Measurements from ENCODE around the gene DOCK1.

The DOCK1 gene

DNA sequence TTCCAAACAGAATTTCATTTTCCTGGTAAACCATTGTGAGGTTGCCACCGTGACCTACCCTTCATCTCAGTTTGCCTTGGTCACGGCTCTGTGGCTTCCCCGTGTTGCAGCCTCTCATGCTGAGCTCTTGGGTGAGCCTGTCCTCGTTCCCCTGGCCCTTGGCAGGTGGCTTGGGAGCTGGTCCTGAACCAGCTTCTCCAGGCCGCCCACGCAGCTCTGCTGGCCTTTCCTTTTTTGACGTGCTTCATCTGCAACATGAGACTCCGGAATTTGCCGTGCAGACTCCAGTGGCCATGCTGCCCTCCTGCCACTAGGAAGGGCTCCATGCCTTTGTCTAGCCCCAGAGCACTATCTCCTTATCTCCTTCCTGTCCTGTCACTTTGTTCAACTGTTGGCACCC, 550.9 kb downstream of the DOCK1 start:
- Mint-ChIP-seq H3K27ac (no peak overlapping the region), H3K27me3 (peaks cover 0 to 10% of the 10 kb centered on the region in 2 donors), H3K9me3 (peaks cover 6 to 9% of the 10 kb centered on the region in 2 donors), H3K4me1 (ENCODE audit: low read depth in 2 of 2) (peaks cover 0 to 3% of the 10 kb centered on the region in 2 donors), H3K36me3 (ENCODE audit: insufficient read depth) (peaks cover 5% of the 10 kb centered on the region), H3K4me3 (no peak overlapping the region)
- DNase-seq (no peak), ATAC-seq (replicated peaks) (no peak)

DNA sequence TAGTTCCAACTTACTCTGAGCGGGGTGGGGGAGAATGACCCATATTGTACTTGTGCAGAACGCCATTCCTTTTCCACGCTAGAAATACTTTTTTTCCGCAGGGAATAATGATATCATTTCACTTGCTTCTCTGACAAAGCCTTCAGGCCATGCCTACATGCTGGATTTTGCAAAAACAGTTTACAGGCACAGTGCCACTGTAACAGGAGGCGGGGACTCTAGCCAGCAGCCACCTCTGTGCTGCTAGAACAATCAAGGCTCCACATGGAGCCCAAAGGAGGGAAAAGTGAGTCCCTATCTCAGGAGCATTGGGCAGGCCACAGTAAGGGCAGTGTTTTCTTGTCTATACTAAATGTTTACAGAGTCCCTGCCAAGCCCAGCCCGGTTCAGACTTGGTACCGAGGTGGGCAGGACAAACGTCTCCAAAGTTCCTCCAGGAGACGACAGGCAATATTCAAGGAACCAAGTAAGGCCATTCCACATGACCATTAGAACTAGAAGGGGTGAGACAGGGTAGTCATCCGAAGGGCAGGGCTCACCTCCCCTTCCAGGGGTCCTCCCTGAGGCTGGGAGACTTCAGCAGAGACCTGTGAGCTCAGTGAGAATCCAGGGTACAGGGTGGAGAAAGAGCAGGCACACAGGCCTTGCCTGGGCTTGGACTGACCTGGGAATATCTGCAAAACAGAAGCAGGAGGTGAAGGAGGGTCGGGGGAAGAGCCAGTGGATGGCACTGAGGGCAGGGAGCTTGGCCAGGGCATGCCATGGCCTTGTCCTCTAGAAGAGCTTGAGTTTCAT, 553.0 kb downstream of the DOCK1 start:
- DNase-seq (no peak), ATAC-seq (replicated peaks) (no peak)
- H3K4me3 Mint-ChIP-seq = no peak overlapping the region
- peaks cover 0 to 10% of the 10 kb centered on the region in 2 donors for H3K27me3 Mint-ChIP-seq
- peaks cover 5% of the 10 kb centered on the region for H3K36me3 Mint-ChIP-seq (ENCODE audit: insufficient read depth)
- no peak overlapping the region for H3K27ac Mint-ChIP-seq
- H3K4me1 Mint-ChIP-seq (ENCODE audit: low read depth in 2 of 2) = peaks cover 0 to 3% of the 10 kb centered on the region in 2 donors
- H3K9me3 Mint-ChIP-seq = peaks cover 6 to 9% of the 10 kb centered on the region in 2 donors

DNA sequence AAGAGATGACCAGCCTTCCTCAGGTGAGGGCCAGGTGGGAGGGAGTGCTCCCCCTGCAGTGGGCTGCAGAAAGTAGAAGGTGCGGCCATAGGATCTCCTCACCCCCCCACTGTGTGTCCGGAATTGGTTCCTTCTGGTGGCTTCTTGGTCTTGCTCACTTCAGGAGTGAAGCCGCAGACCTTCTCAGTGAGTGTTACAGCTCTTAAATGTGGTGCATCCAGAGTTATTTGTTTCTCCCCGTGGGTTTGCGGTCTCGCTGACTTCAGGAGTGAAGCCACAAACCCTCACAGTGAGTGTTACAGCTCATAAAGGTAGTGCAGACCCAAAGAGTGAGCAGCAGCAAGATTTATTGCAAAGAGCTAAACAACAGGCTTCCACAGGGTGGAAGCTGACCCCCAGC, 553.6 kb downstream of the DOCK1 start:
- no peak for DNase-seq
- no peak overlapping the region for H3K27ac Mint-ChIP-seq
- ATAC-seq (replicated peaks) = no peak
- peaks cover 5% of the 10 kb centered on the region for H3K36me3 Mint-ChIP-seq (ENCODE audit: insufficient read depth)
- peaks cover 6 to 9% of the 10 kb centered on the region in 2 donors for H3K9me3 Mint-ChIP-seq
- H3K27me3 Mint-ChIP-seq = peaks cover 0 to 16% of the 10 kb centered on the region in 2 donors
- H3K4me3 Mint-ChIP-seq = no peak overlapping the region
- H3K4me1 Mint-ChIP-seq (ENCODE audit: low read depth in 2 of 2) = peaks cover 0 to 3% of the 10 kb centered on the region in 2 donors

DNA sequence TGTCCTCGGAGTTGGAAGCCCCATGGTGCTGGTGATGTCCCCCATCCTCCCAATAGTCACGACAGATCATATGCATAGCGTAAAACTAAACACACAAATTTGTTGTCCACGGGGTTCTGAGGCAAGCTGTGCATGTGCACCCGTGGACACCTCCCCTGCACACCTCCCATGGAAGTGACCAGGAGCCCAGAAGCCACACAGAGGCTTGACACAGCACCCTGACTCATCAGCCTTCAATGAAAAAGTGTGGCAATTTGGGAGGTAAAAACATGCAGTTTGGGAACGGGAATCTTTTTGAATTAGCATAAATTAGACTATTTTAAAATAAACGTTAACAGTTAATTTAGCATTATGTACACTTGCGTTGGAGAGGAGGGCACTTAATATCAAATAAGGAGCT, 554.7 kb downstream of the DOCK1 start:
- Mint-ChIP-seq H3K36me3 (ENCODE audit: insufficient read depth) (peaks cover 5% of the 10 kb centered on the region), H3K4me3 (no peak overlapping the region), H3K27me3 (peaks cover 0 to 24% of the 10 kb centered on the region in 2 donors), H3K4me1 (ENCODE audit: low read depth in 2 of 2) (peaks cover 0 to 3% of the 10 kb centered on the region in 2 donors), H3K27ac (no peak overlapping the region), H3K9me3 (peaks cover 6 to 9% of the 10 kb centered on the region in 2 donors)
- no peak for DNase-seq
- no peak for ATAC-seq (replicated peaks)

DNA sequence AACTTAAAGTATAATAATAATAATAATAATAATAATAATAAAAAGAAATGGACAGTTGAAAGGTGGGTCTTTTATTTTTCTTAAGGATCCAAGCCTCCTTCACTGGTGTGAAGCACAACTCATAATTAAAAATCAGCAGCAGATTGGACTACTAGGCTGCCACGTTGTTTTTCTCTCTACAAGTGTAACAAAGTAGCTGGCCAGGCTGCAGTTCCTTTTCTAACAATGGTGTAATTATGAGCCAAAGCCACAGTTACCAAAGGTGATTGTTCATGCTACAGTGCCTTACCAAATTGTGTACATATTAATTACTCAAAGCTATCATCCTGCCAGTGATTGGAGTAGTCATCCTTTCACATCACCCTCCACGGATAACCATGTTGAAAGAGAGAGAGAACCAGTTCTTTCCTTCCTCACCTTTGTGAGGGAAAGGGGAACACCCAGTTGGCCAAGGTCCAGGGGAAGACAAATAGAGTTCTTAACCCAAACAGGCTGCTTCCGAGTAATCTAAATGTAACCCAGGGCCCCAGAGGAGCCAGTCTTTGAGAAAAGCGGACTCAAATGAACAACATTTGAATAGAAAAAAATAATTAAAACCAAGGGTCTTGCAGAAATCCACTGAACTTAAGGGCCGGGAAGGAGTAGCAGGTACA, 557.5 kb downstream of the DOCK1 start:
- ATAC-seq (replicated peaks) (no peak), DNase-seq (no peak)
- H3K9me3 Mint-ChIP-seq = peaks cover 0 to 5% of the 10 kb centered on the region in 2 donors
- H3K4me1 Mint-ChIP-seq (ENCODE audit: low read depth in 2 of 2) = peaks cover 0 to 3% of the 10 kb centered on the region in 2 donors
- H3K4me3 Mint-ChIP-seq = no peak overlapping the region
- peaks cover 0 to 13% of the 10 kb centered on the region in 2 donors for H3K27me3 Mint-ChIP-seq
- H3K27ac Mint-ChIP-seq = no peak overlapping the region
- peaks cover 5% of the 10 kb centered on the region for H3K36me3 Mint-ChIP-seq (ENCODE audit: insufficient read depth)

DNA sequence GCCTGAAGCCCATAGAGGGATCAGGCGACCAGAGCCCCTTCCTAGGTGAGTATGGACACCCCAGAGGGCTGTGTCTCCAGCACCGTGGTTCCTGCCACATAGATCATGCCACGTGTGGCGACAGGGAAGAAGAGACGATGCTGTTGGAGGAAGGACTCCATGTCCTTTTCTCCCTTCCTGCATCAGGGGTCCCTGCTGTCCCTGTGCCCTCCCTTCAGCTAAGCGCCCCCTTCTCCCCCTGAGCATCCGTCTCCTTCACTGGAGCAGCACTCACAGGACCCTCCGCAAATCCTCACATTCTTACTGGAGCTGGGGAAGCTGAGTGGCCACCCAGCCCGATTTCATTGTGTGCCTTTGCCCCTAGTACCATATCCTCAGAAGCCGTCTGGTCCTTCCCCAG, 558.3 kb downstream of the DOCK1 start:
- H3K4me3 Mint-ChIP-seq = no peak overlapping the region
- no peak overlapping the region for H3K27ac Mint-ChIP-seq
- no peak for ATAC-seq (replicated peaks)
- no peaks in the 10 kb centered on the region for H3K4me1 Mint-ChIP-seq (ENCODE audit: low read depth in 2 of 2)
- no peak for DNase-seq
- H3K36me3 Mint-ChIP-seq (ENCODE audit: insufficient read depth) = peaks cover under 1% of the 10 kb centered on the region
- H3K27me3 Mint-ChIP-seq = peaks cover 0 to 14% of the 10 kb centered on the region in 2 donors
- H3K9me3 Mint-ChIP-seq = peaks cover 0 to 2% of the 10 kb centered on the region in 2 donors

DNA sequence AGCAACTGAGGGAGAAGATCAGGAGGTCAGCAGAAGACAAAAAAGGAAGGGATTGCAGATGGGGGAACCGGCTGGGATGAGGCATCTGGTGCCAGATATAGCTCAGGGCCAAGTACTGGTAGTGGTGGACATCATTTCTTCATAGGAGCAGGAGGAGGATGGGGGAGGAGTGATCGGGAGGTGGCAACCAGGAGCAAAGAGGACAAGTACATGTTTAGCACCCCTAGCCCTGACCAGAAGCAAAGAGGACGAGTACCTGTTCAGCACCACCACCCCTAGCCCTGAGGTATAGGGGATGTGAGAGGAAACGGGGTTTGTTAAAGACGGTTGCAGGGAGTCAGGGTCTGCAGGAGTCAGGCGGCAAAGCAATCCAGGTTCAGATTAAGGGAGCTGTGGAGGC, 559.3 kb downstream of the DOCK1 start:
- Mint-ChIP-seq H3K9me3 (peaks cover 0 to 2% of the 10 kb centered on the region in 2 donors), H3K27ac (no peak overlapping the region), H3K4me1 (ENCODE audit: low read depth in 2 of 2) (no peaks in the 10 kb centered on the region), H3K27me3 (peaks cover 0 to 24% of the 10 kb centered on the region in 2 donors), H3K4me3 (no peak overlapping the region), H3K36me3 (ENCODE audit: insufficient read depth) (no peaks in the 10 kb centered on the region)
- DNase-seq = no peak
- no peak for ATAC-seq (replicated peaks)

DNA sequence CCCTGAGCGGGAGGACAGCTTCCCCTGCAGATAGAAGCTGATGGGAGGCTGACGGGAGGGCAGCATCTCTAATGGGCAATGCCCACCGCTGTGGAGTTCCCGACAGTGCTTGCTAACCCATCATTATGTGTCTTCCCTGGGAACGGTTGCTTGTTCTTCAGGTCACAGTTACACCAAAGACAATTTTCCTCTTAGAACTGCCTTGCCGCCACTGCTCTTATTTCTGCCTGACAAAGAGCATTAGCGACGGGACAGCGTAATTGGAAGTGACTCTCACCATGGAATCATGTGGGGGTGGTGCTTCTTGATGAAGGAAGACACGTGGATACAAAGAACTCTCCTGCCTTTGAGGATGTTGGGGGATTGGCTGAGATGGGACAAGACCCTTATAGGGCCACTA, 562.6 kb downstream of the DOCK1 start:
- no peak overlapping the region for H3K27ac Mint-ChIP-seq
- H3K36me3 Mint-ChIP-seq (ENCODE audit: insufficient read depth) = no peaks in the 10 kb centered on the region
- H3K4me3 Mint-ChIP-seq = no peak overlapping the region
- ATAC-seq (replicated peaks) = no peak
- DNase-seq = no peak
- H3K27me3 Mint-ChIP-seq = peaks cover 11 to 47% of the 10 kb centered on the region in 2 donors
- H3K9me3 Mint-ChIP-seq = peaks cover 0 to 2% of the 10 kb centered on the region in 2 donors
- H3K4me1 Mint-ChIP-seq (ENCODE audit: low read depth in 2 of 2) = no peaks in the 10 kb centered on the region

DNA sequence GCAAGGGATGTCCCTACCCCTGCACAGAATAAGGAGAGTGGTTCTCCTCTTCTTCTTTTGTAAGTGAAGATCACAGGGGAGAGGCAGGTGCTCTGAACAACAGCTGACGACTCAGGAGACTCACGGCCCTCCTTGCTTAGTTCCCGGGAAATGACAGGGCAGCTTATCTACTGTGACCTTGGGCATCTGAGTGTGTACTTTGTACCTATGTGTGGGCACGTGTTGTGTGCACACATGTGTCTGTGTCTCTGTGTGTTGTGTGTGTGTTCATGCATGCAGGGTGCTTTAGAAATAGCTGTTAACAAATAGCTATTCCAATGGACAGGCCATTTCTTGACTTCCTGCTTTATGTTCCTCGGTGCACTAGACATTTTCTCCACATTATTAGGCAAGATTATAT, 563.4 kb downstream of the DOCK1 start:
- Mint-ChIP-seq H3K9me3 (peaks cover 0 to 2% of the 10 kb centered on the region in 2 donors), H3K36me3 (ENCODE audit: insufficient read depth) (no peaks in the 10 kb centered on the region), H3K27ac (no peak overlapping the region), H3K27me3 (peaks cover 11 to 43% of the 10 kb centered on the region in 2 donors), H3K4me3 (no peak overlapping the region), H3K4me1 (ENCODE audit: low read depth in 2 of 2) (no peaks in the 10 kb centered on the region)
- no peak for DNase-seq
- no peak for ATAC-seq (replicated peaks)

DNA sequence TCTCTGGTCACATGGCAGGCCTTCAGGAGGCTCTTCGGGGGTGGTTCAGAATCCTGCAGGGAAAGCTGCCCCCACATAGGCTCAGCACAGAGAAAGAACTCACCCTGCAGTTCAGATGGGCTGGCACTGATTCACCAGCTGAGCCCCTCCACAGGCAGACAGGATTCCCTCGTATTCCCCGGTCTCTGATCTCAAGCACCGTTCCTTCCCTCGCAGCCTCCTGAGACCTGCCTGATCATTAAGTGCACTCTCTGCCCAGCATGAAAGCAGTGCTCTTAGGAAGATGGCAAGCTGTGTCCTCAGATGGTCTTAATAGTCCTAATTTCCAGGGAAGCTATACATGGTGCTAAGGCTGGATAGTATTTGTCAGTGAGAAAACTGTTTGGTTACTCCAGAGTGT, 565.7 kb downstream of the DOCK1 start:
- ATAC-seq (replicated peaks) (no peak), DNase-seq (no peak)
- H3K27me3 Mint-ChIP-seq = peaks cover 11 to 34% of the 10 kb centered on the region in 2 donors
- no peaks in the 10 kb centered on the region for H3K36me3 Mint-ChIP-seq (ENCODE audit: insufficient read depth)
- H3K4me1 Mint-ChIP-seq (ENCODE audit: low read depth in 2 of 2) = no peaks in the 10 kb centered on the region
- H3K9me3 Mint-ChIP-seq = peaks cover 0 to 2% of the 10 kb centered on the region in 2 donors
- H3K27ac Mint-ChIP-seq = no peak overlapping the region
- no peak overlapping the region for H3K4me3 Mint-ChIP-seq

DNA sequence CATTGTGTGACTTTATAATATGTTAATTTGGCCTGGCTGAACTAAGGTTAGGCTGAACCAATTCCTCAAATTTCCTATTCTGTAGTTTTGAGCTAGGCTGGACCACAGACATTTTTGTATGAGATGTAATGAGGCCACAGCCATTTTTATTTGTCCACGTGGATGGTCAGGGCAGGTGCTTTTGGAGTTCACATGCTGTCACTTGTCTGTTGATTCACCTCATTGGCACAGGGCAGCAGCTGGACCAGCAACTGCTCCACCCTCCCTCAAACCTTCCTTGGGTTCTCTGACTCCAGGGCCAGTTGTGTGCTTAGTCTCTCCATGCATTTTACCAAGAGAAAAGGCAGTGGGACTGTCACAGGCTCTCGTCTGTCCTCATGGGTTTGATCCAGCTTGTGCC, 567.7 kb downstream of the DOCK1 start:
- Mint-ChIP-seq H3K27me3 (peaks cover 11 to 34% of the 10 kb centered on the region in 2 donors), H3K9me3 (no peaks in the 10 kb centered on the region), H3K4me3 (no peak overlapping the region), H3K36me3 (ENCODE audit: insufficient read depth) (no peaks in the 10 kb centered on the region), H3K27ac (no peak overlapping the region), H3K4me1 (ENCODE audit: low read depth in 2 of 2) (no peaks in the 10 kb centered on the region)
- ATAC-seq (replicated peaks) (no peak), DNase-seq (no peak)

DNA sequence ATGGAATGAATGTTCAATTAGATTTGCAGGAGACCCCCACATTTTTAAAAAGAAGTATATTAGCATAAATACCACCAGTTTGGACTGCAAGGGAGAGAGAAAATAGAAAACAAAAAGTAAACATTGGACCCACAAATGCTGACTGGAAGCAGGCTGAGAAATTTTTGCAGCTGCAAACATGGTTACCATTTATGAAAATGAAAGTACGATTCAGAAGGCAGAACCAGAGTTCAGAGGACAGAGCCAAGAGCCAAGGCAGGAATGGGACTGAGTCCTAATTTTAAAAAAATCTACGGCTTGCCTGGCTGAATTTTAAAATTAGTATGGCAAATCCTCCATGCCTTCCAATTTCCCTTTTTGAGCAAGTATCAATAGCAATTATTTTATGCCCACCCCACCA, 569.3 kb downstream of the DOCK1 start:
- no peaks in the 10 kb centered on the region for H3K36me3 Mint-ChIP-seq (ENCODE audit: insufficient read depth)
- no peaks in the 10 kb centered on the region for H3K4me1 Mint-ChIP-seq (ENCODE audit: low read depth in 2 of 2)
- DNase-seq = no peak
- no peaks in the 10 kb centered on the region for H3K9me3 Mint-ChIP-seq
- H3K4me3 Mint-ChIP-seq = no peak overlapping the region
- no peak for ATAC-seq (replicated peaks)
- no peak overlapping the region for H3K27ac Mint-ChIP-seq
- peaks cover 11 to 24% of the 10 kb centered on the region in 2 donors for H3K27me3 Mint-ChIP-seq

DNA sequence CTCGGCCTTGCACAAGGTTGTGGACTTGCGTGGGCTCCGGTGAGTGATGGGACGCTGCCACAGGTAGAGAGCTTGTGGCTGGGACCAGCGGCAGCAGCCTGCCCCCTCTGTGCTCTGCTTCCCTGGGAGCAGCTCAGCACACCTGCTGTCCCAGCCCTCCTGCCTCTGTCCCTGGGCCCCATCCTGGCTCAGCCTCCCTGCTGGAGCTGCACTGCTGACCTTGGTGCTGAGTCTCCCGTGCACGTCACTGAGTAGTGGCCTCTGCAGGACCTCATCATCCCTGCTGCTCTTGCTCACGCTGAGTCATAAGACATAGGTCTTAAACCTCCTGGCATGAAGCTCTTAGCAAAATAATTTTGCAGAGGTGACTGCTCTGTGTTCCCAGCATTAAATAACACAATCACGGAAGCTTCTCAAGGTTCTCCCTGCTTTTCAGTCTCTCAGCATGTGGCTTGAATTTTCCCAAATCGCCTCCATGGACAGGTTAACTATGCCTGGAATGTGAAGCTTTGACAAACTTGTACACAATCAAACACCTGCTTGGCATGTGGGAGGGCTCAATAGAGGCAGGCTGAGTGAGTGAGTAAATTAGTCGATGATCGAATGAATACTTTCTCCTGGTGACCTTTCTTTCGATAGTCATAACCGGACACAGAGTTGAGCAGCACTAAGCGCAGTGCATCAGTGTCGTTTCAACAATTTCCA, 580.1 kb downstream of the DOCK1 start:
- Mint-ChIP-seq H3K4me3 (no peak overlapping the region), H3K36me3 (ENCODE audit: insufficient read depth) (no peaks in the 10 kb centered on the region), H3K27ac (no peak overlapping the region), H3K9me3 (peaks cover 0 to 4% of the 10 kb centered on the region in 2 donors), H3K4me1 (ENCODE audit: low read depth in 2 of 2) (peaks cover 0 to 3% of the 10 kb centered on the region in 2 donors), H3K27me3 (peaks cover 32 to 45% of the 10 kb centered on the region in 2 donors)
- no peak for DNase-seq
- ATAC-seq (replicated peaks) = no peak
